ENCODE measurements around the gene SIN3A.
"Not testable (repeated sequence)": the region's sequence is repeated elsewhere in the genome, so short reads cannot be mapped to it uniquely, and the experiment has no call there.

The SIN3A gene

GRCh38 chr15:75451674-75452363 is at the start of gene SIN3A:
Gene SIN3A, minus strand, starts transcription at chr15:75451690. Its CDS starts 21,315 bp downstream, at chr15:75430375.
- peak; percentile 99 for DNase-seq (ENCODE audit: low spot score)

DNA sequence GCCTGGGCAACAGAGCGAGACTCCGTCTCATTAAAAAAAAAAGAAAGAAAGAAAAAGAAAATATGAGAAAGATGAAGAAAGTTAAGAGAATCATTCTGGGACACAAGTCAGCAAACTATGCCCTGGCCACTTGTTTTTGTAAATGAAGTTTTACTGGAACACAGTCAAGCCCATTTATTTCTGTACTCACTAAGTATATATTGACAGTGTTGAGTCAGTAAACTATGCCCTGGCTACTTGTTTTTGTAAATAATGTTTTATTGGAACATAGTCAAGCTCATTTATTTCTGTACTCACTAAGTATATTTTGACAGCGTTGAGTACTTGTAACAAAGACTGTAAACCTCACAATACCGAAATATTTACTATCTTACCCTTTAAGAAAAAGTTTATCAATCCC is 42.2 kb upstream of the SIN3A start:
- DNase-seq (ENCODE audit: low spot score) = no peak

DNA sequence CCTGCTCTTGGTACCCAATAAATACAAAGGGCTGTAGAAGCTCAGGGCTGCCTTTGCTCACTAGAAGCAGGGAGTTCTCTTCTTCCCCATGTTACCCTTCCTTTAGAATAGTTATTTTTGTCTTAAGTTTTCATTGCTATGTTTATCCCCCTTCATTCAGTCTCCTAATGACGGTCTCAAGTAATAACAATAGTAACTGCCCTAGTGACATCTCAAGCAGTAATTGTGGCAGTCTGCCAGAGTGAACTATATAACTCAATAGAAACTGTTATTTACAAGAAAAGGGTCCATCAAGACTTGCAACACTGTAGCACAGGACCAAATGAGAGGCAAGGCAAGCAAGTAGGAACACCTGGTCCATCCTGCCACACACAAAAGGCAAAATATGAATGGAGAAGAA is 32.5 kb upstream of the SIN3A start:
- DNase-seq (ENCODE audit: low spot score) = no peak

GRCh38 chr15:75483556-75483955 is 32.1 kb upstream of the SIN3A start:
- DNase-seq (ENCODE audit: low spot score) = not testable (repeated sequence)

DNA sequence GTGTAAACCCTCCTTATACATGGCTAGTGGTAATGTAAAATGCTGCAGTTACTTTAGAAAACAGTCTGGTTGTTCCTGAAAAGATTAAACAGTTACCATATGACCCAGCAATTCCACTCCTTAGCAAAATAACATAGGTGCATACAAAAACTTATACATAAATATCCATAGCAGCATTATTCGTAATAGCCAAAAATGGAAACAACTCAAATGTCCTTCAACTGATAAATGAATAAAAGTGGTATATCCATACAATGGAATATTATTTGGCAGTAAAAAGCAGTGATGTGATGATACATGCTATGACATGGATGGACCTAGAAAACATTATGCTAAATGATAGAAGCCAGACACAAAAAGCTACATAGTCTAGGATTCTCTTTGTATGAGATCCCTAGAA is 31.6 kb upstream of the SIN3A start:
- DNase-seq (ENCODE audit: low spot score) = no peak

- DNase-seq (ENCODE audit: low spot score) = not testable (repeated sequence)
These were observed 29.0 kb upstream of the SIN3A start for GRCh38 chr15:75480463-75480862.

DNA sequence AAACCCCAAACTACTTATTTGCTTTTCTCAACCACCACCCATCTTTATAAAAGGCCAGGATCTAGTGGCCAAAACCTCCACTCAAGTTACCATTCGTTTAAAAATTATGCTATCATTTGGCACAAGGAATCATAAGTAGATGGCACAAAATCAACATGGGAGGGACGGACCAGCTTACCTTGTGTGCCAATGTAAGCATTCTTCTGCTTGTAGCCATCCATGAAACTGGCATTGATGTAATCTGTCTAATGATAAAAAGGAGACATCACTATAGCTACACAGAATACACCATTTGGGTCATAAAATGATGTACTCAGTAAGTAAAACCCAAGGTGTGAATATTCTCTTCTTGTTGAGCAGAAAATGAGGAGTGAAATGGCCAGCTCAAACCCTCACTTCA is 28.2 kb upstream of the SIN3A start:
- no peak for DNase-seq (ENCODE audit: low spot score)

- not testable (repeated sequence) for DNase-seq (ENCODE audit: low spot score)
These were observed 25.6 kb upstream of the SIN3A start for GRCh38 chr15:75477094-75477493.

GRCh38 chr15:75468913-75469598 is 17.6 kb upstream of the SIN3A start:
- no peak for DNase-seq (ENCODE audit: low spot score)

DNA sequence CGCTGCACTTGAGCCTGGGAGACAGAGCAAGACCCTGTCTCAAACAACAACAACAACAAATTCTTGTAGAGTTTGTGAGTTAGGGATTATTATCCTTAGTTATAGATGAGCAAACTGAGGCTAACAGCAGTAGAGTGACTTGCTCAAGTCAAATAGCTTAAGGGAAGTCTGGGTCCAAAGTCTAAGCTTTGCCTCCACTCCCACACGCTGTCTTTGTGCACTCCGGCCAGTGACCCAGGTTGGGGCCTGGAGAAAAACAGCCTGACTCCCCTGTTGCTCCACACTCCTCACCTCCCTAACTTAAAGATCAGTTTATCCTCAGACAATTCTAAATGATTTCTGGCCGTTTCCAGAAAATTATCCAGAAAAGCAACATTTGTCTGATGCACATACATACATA is 9.2 kb upstream of the SIN3A start:
- DNase-seq (ENCODE audit: low spot score) = no peak

GRCh38 chr15:75459581-75459980 is 8.1 kb upstream of the SIN3A start:
- DNase-seq (ENCODE audit: low spot score) = no peak

GRCh38 chr15:75456710-75457109 is 5.2 kb upstream of the SIN3A start:
- no peak for DNase-seq (ENCODE audit: low spot score)

- DNase-seq (ENCODE audit: low spot score) = peak; percentile 57
These were observed 4.6 kb upstream of the SIN3A start for GRCh38 chr15:75455982-75456531.

DNA sequence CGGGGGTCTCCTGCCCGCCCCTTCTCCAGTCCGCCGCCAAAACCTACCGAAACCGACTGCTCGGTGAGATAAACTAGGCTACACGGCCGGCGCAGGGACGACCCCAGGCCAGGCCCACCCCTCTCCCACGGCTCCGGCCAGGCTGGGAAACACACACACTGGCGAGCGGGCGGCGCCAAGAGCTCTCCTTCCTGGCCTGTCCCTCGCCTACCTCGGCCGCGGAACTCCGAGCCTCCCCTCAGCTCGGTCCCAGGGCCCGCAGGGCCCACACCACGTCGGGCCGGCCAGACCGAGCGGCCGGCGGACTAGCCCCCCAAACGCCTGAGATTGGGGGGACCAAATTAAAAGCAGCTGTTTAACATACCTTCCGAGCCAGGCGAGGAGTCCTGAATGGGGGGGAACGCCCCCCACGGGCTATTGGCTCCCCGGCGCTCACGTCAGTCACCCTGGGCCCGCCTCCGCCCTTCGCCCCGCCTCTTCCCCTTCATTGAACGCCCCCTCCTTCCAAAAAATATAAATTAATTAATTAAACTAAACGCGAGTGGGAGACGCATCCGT is 4.0 kb upstream of the SIN3A start:
- peak; percentile 84 for DNase-seq (ENCODE audit: low spot score)

GRCh38 chr15:75454471-75455378 is 3.2 kb upstream of the SIN3A start:
- peak; percentile 70 for DNase-seq (ENCODE audit: low spot score)

- DNase-seq (ENCODE audit: low spot score) = peak; percentile 98
These were observed 2.4 kb upstream of the SIN3A start for GRCh38 chr15:75453703-75454470.

GRCh38 chr15:75452865-75453702 is 1.6 kb upstream of the SIN3A start:
- peak; percentile 50 for DNase-seq (ENCODE audit: low spot score)

- peak; percentile 86 for DNase-seq (ENCODE audit: low spot score)
These were observed 924 bp upstream of the SIN3A start for GRCh38 chr15:75452364-75452864.

DNA sequence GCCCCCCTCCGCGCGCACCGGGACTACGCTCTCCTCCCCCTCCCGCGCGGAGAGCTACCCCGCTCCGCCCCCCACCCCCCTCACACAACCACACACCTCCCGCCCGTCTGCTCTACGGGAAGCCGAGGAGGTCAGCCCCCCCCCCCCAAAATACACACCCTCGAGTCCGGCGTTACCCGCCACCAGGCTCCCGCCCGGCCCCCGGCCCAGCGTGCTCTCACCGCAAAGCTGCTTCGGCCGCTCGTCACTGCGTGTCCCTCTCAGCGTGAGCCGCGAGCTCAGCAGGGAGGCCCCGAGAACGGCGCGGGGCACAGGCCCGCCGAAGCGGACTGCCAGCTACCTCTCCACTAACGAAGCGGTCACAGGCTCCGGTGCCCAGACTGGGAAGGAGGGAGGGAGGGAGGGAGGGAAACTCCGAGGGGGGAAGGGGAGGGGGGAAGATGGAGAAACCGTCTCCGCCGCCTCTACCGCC is 252 bp downstream of the SIN3A start:
- no peak for DNase-seq (ENCODE audit: low spot score)

All from activated CD4-positive, alpha-beta T cell treated with anti-CD3 and anti-CD28 coated beads, Interleukin-2, Interleukin-4, amounts not matched to agents 100 ng/mL and 50 ng/mL, durations not matched to agents 16 hours and 8 hours (primary cell).